Liver (tissue), 9 donors: ENCODE results near the gene SLC12A6. TPM values are rescaled to one million over a fixed set of nuclear protein-coding genes. Genes with fewer than 3 reads are reported as not detected.

Experiments used
- DNase-seq: peaks from one replicate; pipeline ENCODE4 v3.0.0-alpha.2; 2017; ENCODE audit warnings: low spot score
- H3K27ac ChIP-seq, 2 donors: one replicate each; pipeline ENCODE4 v1.7.0; 2013; ENCODE audit warnings: inconsistent platforms in 2 of 2, low read length in 2 of 2, control low read depth in 1 of 2, low read depth in 1 of 2, mild to moderate bottlenecking in 1 of 2
- H3K27me3 ChIP-seq, 4 donors: one replicate each; pipeline versions ENCODE4 v1.6.1 to v1.7.0; 2013; ENCODE audit warnings: low read length in 3 of 4, inconsistent platforms in 1 of 4, mild to moderate bottlenecking in 1 of 4, moderate library complexity in 1 of 4; ENCODE audit not compliant: control insufficient read depth in 4 of 4, insufficient read depth in 4 of 4
- H3K36me3 ChIP-seq, 4 donors: one replicate each; pipeline versions ENCODE4 v1.6.1 to v1.7.0; 2013; ENCODE audit warnings: low read length in 3 of 4, mild to moderate bottlenecking in 3 of 4, low read depth in 1 of 4, moderate library complexity in 1 of 4; ENCODE audit not compliant: control insufficient read depth in 4 of 4, insufficient read depth in 3 of 4
- H3K4me1 ChIP-seq, 4 donors: one replicate each; pipeline versions ENCODE4 v1.6.1 to v1.7.0; 2013; ENCODE audit warnings: low read length in 3 of 4, mild to moderate bottlenecking in 3 of 4, moderate library complexity in 1 of 4; ENCODE audit not compliant: control insufficient read depth in 4 of 4, insufficient read depth in 4 of 4
- H3K4me3 ChIP-seq, 3 donors: one replicate each; pipeline versions ENCODE4 v1.6.1 to v1.7.0; 2013; ENCODE audit warnings: low read length in 3 of 3, control low read depth in 1 of 3, low read depth in 1 of 3, mild to moderate bottlenecking in 1 of 3
- H3K9ac ChIP-seq, 2 donors: one replicate each; pipeline ENCODE4 v1.7.0; 2013; ENCODE audit warnings: low read length in 2 of 2, mild to moderate bottlenecking in 2 of 2, moderate library complexity in 2 of 2, control low read depth in 1 of 2, low read depth in 1 of 2
- H3K9me3 ChIP-seq, 4 donors: one replicate each; pipeline versions ENCODE4 v1.6.1 to v1.7.0; 2013; ENCODE audit warnings: low read length in 3 of 4; ENCODE audit not compliant: control insufficient read depth in 4 of 4
- ATF3 ChIP-seq: IDR thresholded peaks from 2 replicates; pipeline ENCODE4 v1.6.1; 2016; ENCODE audit warnings: antibody characterized with exemption
- CTCF ChIP-seq: fragments of 150-350 bp; IDR thresholded peaks from 2 replicates; pipeline ENCODE4 v1.5.1; 2017; ENCODE audit warnings: improper control_type of control experiment, low read depth, low read length; ENCODE audit not compliant: missing input control
- EGR1 ChIP-seq, 2 donors: IDR thresholded peaks; 2 replicates each; pipeline ENCODE4 v1.6.1; 2016 to 2018; ENCODE audit warnings: antibody characterized with exemption in 2 of 2, low read depth in 2 of 2
- FOXA1 ChIP-seq: IDR thresholded peaks from 2 replicates; pipeline ENCODE4 v1.6.1; 2016; ENCODE audit warnings: antibody characterized with exemption
- FOXA2 ChIP-seq: IDR thresholded peaks from 2 replicates; pipeline ENCODE4 v1.6.1; 2016; ENCODE audit warnings: antibody characterized with exemption
- GABPA ChIP-seq, 2 donors: IDR thresholded peaks in 1 of 2; conservative IDR thresholded peaks in 1 of 2; 2 replicates each; pipeline ENCODE4 v1.6.1; 2016; ENCODE audit warnings: antibody characterized with exemption in 2 of 2, mild to moderate bottlenecking in 1 of 2, moderate library complexity in 1 of 2
- HNF4A ChIP-seq, 2 donors: conservative IDR thresholded peaks; 2 replicates each; pipeline ENCODE4 v1.6.1; 2016; ENCODE audit warnings: antibody characterized with exemption in 2 of 2, mild to moderate bottlenecking in 2 of 2
- HNF4G ChIP-seq: IDR thresholded peaks from 2 replicates; pipeline ENCODE4 v1.6.1; 2016; ENCODE audit warnings: antibody characterized with exemption
- JUND ChIP-seq, 2 donors: IDR thresholded peaks; 2 replicates each; pipeline ENCODE4 v1.6.1; 2016; ENCODE audit warnings: antibody characterized with exemption in 2 of 2
- MAX ChIP-seq: IDR thresholded peaks from 2 replicates; pipeline ENCODE4 v1.6.1; 2016; ENCODE audit warnings: antibody characterized with exemption
- NR2F2 ChIP-seq: IDR thresholded peaks from 2 replicates; pipeline ENCODE4 v1.6.1; 2016; ENCODE audit warnings: antibody characterized with exemption
- RAD21 ChIP-seq, 2 donors: IDR thresholded peaks; 2 replicates each; pipeline ENCODE4 v1.6.1; 2016; ENCODE audit warnings: antibody characterized with exemption in 2 of 2, mild to moderate bottlenecking in 2 of 2
- REST ChIP-seq: IDR thresholded peaks from 2 replicates; pipeline ENCODE4 v1.6.1; 2016; ENCODE audit warnings: antibody characterized with exemption, mild to moderate bottlenecking
- RXRA ChIP-seq, 2 donors: IDR thresholded peaks; 2 replicates each; pipeline ENCODE4 v1.6.1; 2017 to 2018; ENCODE audit warnings: antibody characterized with exemption in 2 of 2, mild to moderate bottlenecking in 1 of 2
- SP1 ChIP-seq: IDR thresholded peaks from 2 replicates; pipeline ENCODE4 v1.6.1; 2018; ENCODE audit warnings: antibody characterized with exemption, mild to moderate bottlenecking
- TAF1 ChIP-seq: conservative IDR thresholded peaks from 2 replicates; pipeline ENCODE4 v1.6.1; 2016; ENCODE audit warnings: antibody characterized with exemption, mild to moderate bottlenecking
- YY1 ChIP-seq: IDR thresholded peaks from 2 replicates; pipeline ENCODE4 v1.6.1; 2016; ENCODE audit warnings: antibody characterized with exemption, mild to moderate bottlenecking
- ZBTB33 ChIP-seq: IDR thresholded peaks from 2 replicates; pipeline ENCODE4 v1.6.1; 2016; ENCODE audit warnings: antibody characterized with exemption
- WGBS: extraction: QIAGEN DNeasy Blood & Tissue Kit; methylation state at CpG from one replicate; pipeline ENCODE4 v1.1.7; 2013; 5-methylcytosine and 5-hydroxymethylcytosine counted together
- polyA plus RNA-seq, 2 donors: library from polyadenylated mRNA; stranded (reverse) in 1 of 2; unstranded in 1 of 2; fragments of 200-250 nt in 1 of 2; fragments of >200 nt in 1 of 2; fragmentation: Nextera tagmentation in 1 of 2; extraction: Ambion mirVana in 1 of 2; gene quantifications; one replicate each; pipeline versions ENCODE4 v1.2.1 to v1.2.3, GENCODE V29; 2013 to 2015
- total RNA-seq, 2 donors: library from RNA; depleted of rRNA; stranded (reverse); fragments of >200 nt; gene quantifications; one replicate each; pipeline ENCODE4 v1.2.3, GENCODE V29; 2014
- donor health status: healthy.
- donor health status: healthy.
- donor health status: healthy.
- donor health status: healthy.
- donor health status: healthy.

Gene SLC12A6
- total and polyA plus RNA-seq, 4 donors, result 1.9 to 17.8 (median 7.1) TPM

GRCh38 chr15:34318277-34319079 lies 19.1 kb downstream of the SLC12A6 start:
- H3K4me1 ChIP-seq, result peaks cover 0 to 9% (median 6%) of the 10 kb centered on the region in 4 donors
- 5% methylated on average over 10 of the region's 10 CpGs for whole genome bisulfite sequencing
- H3K36me3 ChIP-seq, result peaks cover 0 to 4% (median 0%) of the 10 kb centered on the region in 4 donors
- H3K9ac ChIP-seq, result peak overlapping the region; percentile 51 to 92
- no peaks in the 10 kb centered on the region for H3K9me3 ChIP-seq
- peak; percentile 44 for DNase-seq
- H3K4me3 ChIP-seq, result peak overlapping the region; percentile 67 to 86 (median 73)
- TF ChIP-seq RAD21 (IDR thresholded peaks at IDR 0.05) (peak in 1 of 2 donors; percentile 27), RXRA (IDR thresholded peaks at IDR 0.05) (no peak), MAX (peak; percentile 66), HNF4G (no peak), YY1 (peak; percentile 25), EGR1 (IDR thresholded peaks at IDR 0.05; ENCODE audit: low read depth in 2 of 2) (no peak), HNF4A (conservative IDR thresholded peaks at IDR 0.05) (peak; percentile 29 to 47), FOXA2 (no peak), REST (peak; percentile 64), ATF3 (no peak), FOXA1 (no peak), SP1 (peak; percentile 31), CTCF (no peak), GABPA (IDR thresholded peaks at IDR 0.05 in 1 of 2, conservative IDR thresholded peaks at IDR 0.05 in 1 of 2) (no peak), TAF1 (peak; percentile 98), JUND (IDR thresholded peaks at IDR 0.05) (no peak), ZBTB33 (no peak), NR2F2 (no peak)
- H3K27ac ChIP-seq, result peak overlapping the region; percentile 54 to 69
- no peaks in the 10 kb centered on the region for H3K27me3 ChIP-seq
